Stomach (tissue), 4 donors: ENCODE data around the gene CNOT6L.

ENCODE experiments used
- CTCF ChIP-seq, 7 experiments: fragments of 450-650 bp in 4 of 7; fragments of 200-600 bp in 3 of 7; sonication (generic) in 3 of 7; IDR thresholded peaks; one replicate each; pipeline ENCODE4 v1.5.1; 2016 to 2019; ENCODE audit warnings: antibody characterized with exemption in 7 of 7, control low read depth in 2 of 7, mild to moderate bottlenecking in 1 of 7
- EP300 ChIP-seq: sonication (generic); formaldehyde crosslinking; IDR thresholded peaks from one replicate; pipeline ENCODE4 v1.6.1; 2017; ENCODE audit warnings: antibody characterized with exemption
- POLR2A ChIP-seq, 4 donors: fragments of 450-650 bp; IDR thresholded peaks; one replicate each; pipeline ENCODE4 v1.6.1; 2016; ENCODE audit warnings: antibody characterized with exemption in 4 of 4, control low read depth in 2 of 4, mild to moderate bottlenecking in 1 of 4, moderate library complexity in 1 of 4
- POLR2AphosphoS5 ChIP-seq, 3 donors: sonication (generic); formaldehyde crosslinking; IDR thresholded peaks; one replicate each; pipeline ENCODE4 v1.6.1; 2016; ENCODE audit warnings: antibody characterized with exemption in 3 of 3

GRCh38 chr4:77816546-77816945 is 2.6 kb downstream of the CNOT6L start:
- no peak for TF ChIP-seq CTCF (IDR thresholded peaks at IDR 0.05)
- no peak for TF ChIP-seq POLR2A (IDR thresholded peaks at IDR 0.05)
- no peak for TF ChIP-seq EP300
- no peak for TF ChIP-seq POLR2AphosphoS5 (IDR thresholded peaks at IDR 0.05)
